Measurements from ENCODE around the gene GAGE12J.

DNA sequence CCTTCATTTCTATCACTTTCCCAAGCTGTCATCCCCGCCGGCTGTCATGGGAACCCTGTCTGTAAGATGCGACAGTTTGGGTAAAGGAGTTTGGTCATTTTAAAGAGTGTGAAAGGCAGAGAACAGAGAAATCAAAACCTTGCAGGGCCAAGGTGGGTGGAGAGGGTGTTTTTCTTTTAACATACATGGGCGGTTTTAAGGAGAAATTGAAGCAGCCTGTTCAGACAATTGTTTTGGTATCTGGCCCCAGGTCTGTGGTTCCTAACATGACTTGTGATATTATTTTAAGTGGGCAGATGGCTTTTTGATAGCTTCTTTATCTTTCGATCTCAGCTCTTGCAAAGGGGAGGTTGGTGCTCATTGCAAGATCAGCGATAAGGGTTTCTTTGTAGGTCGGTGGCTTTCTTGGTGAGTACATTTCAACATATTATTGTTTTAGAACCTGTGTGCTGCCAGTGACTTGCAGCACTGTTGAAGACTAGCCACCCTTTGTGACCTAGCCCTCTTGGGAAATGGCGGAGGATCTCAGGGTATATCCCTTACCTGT lies 48.6 kb upstream of the GAGE12J start:
- TF ChIP-seq, protein P1, sequence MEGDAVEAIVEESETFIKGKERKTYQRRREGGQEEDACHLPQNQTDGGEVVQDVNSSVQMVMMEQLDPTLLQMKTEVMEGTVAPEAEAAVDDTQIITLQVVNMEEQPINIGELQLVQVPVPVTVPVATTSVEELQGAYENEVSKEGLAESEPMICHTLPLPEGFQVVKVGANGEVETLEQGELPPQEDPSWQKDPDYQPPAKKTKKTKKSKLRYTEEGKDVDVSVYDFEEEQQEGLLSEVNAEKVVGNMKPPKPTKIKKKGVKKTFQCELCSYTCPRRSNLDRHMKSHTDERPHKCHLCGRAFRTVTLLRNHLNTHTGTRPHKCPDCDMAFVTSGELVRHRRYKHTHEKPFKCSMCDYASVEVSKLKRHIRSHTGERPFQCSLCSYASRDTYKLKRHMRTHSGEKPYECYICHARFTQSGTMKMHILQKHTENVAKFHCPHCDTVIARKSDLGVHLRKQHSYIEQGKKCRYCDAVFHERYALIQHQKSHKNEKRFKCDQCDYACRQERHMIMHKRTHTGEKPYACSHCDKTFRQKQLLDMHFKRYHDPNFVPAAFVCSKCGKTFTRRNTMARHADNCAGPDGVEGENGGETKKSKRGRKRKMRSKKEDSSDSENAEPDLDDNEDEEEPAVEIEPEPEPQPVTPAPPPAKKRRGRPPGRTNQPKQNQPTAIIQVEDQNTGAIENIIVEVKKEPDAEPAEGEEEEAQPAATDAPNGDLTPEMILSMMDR (IDR thresholded peaks at IDR 0.05), result no peak
- TF ChIP-seq EZH2 (IDR thresholded peaks at IDR 0.05; ENCODE audit: borderline replicate concordance, insufficient read depth, low read depth, low read length, poor library complexity, severe bottlenecking), result no peak
